Measurements from ENCODE around the gene PSME3.
"Not testable (repeated sequence)": the region's sequence is repeated elsewhere in the genome, so short reads cannot be mapped to it uniquely, and the experiment has no call there.

Gene PSME3

GRCh38 chr17:42851371-42852240 lies 18.4 kb downstream of the PSME3 start:
- DNase-seq (ENCODE audit: low read depth) = not testable (repeated sequence)

GRCh38 chr17:42852351-42852750 lies 19.2 kb downstream of the PSME3 start:
- no peak for DNase-seq (ENCODE audit: low read depth)

GRCh38 chr17:42853004-42853403 lies 19.8 kb downstream of the PSME3 start:
- no peak for DNase-seq (ENCODE audit: low read depth)

- DNase-seq (ENCODE audit: low read depth) = no peak
Measured at GRCh38 chr17:42853597-42853967, 20.4 kb downstream of the PSME3 start.

- DNase-seq (ENCODE audit: low read depth) = no peak
Measured at GRCh38 chr17:42853968-42854790, 21.0 kb downstream of the PSME3 start.

- DNase-seq (ENCODE audit: low read depth) = no peak
Measured at GRCh38 chr17:42855048-42855596, 21.9 kb downstream of the PSME3 start.

- DNase-seq (ENCODE audit: low read depth) = not testable (repeated sequence)
Measured at GRCh38 chr17:42856093-42856492, 22.9 kb downstream of the PSME3 start.

GRCh38 chr17:42856516-42856915 lies 23.3 kb downstream of the PSME3 start:
- DNase-seq (ENCODE audit: low read depth) = not testable (repeated sequence)

- DNase-seq (ENCODE audit: low read depth) = no peak
Measured at GRCh38 chr17:42857389-42857788, 24.2 kb downstream of the PSME3 start.

- DNase-seq (ENCODE audit: low read depth) = no peak
Measured at GRCh38 chr17:42865638-42866094, 32.5 kb downstream of the PSME3 start.

GRCh38 chr17:42866216-42866615 lies 33.0 kb downstream of the PSME3 start:
- no peak for DNase-seq (ENCODE audit: low read depth)

GRCh38 chr17:42866631-42867575 lies 33.7 kb downstream of the PSME3 start:
- DNase-seq (ENCODE audit: low read depth) = no peak

GRCh38 chr17:42867694-42868261 lies 34.6 kb downstream of the PSME3 start:
- DNase-seq (ENCODE audit: low read depth) = not testable (repeated sequence)

- no peak for DNase-seq (ENCODE audit: low read depth)
Measured at GRCh38 chr17:42868338-42868737, 35.1 kb downstream of the PSME3 start.

GRCh38 chr17:42871647-42872046 lies 38.5 kb downstream of the PSME3 start:
- DNase-seq (ENCODE audit: low read depth) = no peak

- no peak for DNase-seq (ENCODE audit: low read depth)
Measured at GRCh38 chr17:42872251-42872965, 39.2 kb downstream of the PSME3 start.

- DNase-seq (ENCODE audit: low read depth) = no peak
Measured at GRCh38 chr17:42873315-42873714, 40.1 kb downstream of the PSME3 start.

GRCh38 chr17:42873932-42874695 lies 40.9 kb downstream of the PSME3 start:
- DNase-seq (ENCODE audit: low read depth) = not testable (repeated sequence)

- DNase-seq (ENCODE audit: low read depth) = no peak
Measured at GRCh38 chr17:42877037-42877436, 43.8 kb downstream of the PSME3 start.
